GM12801 (cell line): ENCODE measurements around the gene CGGBP1.

Experiments
- CTCF ChIP-seq: IDR thresholded peaks from one replicate; pipeline ENCODE4 v1.5.1; 2011; ENCODE audit warnings: control low read depth; ENCODE audit not compliant: insufficient read length; ENCODE audit errors: extremely low read depth

Gene CGGBP1

DNA sequence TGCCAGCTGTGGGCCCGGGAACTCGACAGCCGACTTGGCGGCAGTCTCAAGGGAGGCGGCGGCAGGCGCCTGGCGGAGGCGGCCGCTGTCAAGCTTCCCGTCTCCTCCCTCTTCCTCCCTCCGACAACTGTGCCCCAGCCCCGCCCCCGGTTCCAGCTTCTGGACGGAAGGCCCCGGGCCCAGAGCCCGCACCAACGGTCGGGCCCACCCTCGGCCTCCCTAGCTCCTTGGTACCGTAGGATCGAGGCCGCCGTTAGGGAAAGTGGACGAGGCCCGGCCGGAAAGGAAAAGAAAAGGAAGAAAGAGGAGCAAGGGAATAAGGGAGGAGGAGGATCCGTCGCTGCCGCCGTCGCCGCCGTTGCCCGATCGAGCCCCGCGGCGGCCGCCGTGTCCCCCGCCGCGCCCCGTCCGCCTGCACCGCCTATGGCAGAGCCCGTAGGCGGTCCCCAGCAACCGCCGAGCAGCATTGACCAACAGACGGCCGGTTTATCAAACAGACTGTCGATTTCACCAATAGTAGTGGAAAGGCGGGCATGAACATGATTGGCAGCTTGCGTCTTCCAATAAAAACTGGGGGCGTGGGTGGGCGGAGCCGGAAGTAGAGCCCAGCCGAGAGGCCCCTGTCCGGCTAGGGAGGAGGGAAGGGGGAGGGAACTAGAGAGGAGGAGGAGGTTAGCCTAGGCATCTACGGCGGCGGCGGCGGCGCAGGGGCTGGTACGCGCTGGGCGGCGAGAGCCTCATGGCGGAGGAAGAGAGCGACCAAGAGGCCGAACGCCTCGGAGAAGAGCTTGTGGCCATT lies at the start of gene CGGBP1, which contains the start of gene ZNF654:
CGGBP1 (minus strand) TSS at position 425 of the 799 bp plus-strand sequence. CDS start 3,029 bp downstream, outside the sequence.
ZNF654 (plus strand) TSS at position 675 of the 799 bp plus-strand sequence; CDS start at position 740, 65 bp downstream.
- TF ChIP-seq CTCF: no peak

GRCh38 chr3:88105325-88105724 lies 46.5 kb upstream of the CGGBP1 start:
- no peak for TF ChIP-seq CTCF

DNA sequence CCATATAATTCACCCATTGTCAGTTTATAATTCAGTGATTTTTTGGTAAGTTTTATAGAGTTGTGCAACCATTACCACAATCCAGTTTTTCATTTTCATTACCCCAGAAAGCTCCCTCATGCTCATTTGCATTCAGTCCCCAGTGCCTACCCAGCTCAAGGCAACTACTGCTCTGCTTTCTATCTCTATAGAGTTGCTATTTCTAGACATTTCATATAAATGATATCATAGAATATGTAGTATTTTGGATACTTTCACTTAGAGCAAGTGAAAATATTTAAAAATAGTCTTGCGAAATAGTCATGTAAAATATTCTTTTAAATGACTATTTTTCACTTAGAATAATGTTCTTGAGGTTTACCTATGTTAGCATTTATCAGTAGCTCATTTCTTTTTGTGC lies 42.3 kb upstream of the CGGBP1 start:
- no peak for TF ChIP-seq CTCF

GRCh38 chr3:88093266-88093665 lies 34.5 kb upstream of the CGGBP1 start:
- no peak for TF ChIP-seq CTCF

DNA sequence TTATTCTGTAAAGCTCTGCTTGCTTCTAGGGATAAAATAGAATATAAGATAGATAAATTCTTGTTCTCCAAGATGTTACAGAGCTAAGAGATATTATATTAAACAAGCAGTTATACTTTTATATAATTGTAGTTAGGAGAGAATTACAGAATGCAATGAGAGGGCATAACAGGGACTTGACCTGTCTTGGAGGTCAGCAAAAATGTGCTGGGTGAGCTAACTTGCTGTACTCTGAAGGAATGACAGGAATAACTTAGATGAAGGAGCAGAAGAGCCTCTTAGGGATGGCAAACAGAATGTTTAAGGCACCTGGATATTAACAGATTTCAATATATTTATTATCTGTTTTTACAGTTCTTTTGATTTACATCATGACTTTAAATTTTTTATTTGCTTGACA lies 33.5 kb upstream of the CGGBP1 start:
- TF ChIP-seq CTCF: no peak

DNA sequence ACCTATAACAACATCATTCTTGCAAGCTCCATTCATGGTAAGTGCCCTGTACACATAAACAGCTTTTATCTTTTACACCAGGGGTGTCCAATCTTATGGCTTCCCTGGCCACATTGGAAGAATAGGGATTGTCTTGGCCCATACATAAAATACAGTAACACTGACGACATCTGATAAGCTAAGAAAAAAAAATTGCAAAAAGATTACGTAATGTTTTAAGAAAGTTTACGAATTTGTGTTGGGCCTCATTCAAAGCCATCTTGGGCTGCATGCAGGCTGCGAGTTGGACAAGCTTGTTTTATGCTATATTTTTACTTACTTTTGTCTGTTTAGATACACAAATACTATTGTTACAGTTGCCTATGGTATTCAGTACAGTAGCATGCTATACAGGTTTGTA lies 31.9 kb upstream of the CGGBP1 start:
- no peak for TF ChIP-seq CTCF

- TF ChIP-seq CTCF: no peak
Observed at GRCh38 chr3:88084097-88084501, 25.3 kb upstream of the CGGBP1 start.
